AG08396 (cell line): ENCODE data around the gene HOXC5.
"Not testable (repeated sequence)": the region's sequence is repeated elsewhere in the genome, so short reads cannot be mapped to it uniquely, and the experiment has no call there.

Experiments used
- DNase-seq: peaks from one replicate; pipeline ENCODE4 v3.0.0; 2012; ENCODE audit warnings: low spot score, mixed read lengths

HOXC5 gene

DNA sequence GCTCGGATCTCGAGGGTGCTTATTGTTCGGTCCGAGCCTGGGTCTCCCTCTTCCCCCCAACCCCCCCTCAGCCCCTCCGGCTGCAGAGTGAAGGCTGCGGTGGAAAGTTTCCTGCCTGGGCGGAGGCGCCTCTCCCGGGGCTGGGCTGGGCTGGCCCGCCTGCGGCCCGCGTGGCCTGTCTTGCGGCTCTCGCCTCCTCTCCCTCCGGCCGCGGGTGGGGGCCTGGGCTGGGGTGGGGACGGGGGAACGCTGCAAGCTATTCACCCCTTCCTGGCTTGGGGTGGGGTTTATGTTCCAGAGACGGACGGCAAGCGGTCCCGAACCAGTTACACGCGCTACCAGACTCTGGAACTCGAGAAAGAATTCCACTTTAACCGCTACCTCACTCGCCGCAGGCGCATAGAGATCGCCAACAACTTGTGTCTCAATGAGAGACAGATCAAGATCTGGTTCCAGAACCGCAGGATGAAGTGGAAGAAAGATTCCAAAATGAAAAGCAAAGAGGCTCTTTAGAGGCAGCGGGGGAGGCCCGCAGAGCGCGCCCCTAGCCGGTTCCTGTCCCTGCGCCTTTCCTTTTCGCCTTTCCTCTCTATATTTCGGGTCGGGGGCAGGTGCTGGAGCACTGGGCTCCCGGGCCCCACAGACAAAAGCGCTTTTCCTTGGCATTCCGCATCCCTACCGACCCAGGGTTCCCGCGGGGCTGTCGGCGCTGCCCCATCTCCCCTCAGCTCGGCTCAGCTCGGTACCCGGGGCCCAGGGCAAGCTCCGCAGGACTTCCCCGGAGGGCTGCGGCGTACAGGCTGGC is 1.3 kb downstream of the HOXC5 start:
- DNase-seq: no peak

DNA sequence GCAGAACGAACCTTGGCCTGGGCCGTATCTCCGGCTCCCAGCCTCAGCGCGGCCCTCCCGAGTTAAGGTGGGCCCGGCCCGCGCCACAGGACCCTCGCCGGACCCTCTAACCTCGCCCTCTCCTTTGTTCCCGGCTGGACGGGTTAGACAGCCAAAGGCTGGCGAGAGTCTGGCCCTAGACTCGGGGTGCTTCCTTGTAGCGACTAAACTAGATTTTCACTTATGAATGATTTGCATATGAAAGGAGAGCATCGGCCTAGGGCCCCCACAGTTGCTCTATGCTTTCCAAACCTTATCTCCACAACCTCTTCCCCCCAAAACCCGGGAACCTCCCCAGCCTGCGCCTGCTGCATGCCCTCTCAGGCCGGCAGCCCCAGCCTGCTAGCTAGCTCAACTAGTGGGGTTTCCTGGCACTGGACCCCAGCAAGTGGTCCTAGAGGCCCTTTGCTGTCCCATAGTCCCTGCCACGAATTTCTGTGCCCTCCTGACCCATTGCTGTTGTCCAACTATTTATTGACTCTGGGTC is 2.0 kb downstream of the HOXC5 start:
- no peak for DNase-seq

DNA sequence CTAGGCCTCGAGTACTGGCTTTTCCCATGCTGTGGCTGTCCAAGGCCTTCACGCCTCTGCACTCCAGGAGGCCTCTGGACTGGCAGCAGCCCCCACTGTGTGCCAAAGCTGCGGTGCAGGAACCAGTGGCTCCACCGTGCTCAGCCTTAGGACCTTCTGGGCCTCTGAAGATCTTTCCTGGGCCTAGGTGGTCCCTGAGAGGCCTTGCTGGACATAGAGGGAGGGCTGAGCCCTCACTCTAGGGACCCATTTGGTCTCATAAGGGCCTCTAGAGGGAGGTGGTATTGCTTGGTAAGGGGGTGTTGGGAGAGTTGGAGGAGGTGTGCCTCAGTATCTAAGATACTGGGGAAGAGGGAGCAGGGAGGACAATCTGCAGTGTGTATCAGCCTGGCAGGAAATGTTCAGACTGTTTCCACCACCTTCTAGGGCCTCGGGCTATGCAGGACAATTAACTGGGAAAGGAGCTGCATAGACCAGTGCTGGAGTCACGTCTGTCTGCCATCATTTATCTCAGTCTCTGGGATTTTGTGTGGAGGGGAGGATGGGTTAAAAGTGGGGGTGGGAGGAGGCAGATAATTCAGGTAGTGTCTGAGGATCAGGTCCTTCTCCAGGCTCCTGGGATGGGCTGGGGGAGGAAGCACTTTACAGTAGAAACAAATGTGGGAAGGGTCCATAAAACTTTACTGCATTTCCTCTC is 2.9 kb downstream of the HOXC5 start:
- no peak for DNase-seq

DNA sequence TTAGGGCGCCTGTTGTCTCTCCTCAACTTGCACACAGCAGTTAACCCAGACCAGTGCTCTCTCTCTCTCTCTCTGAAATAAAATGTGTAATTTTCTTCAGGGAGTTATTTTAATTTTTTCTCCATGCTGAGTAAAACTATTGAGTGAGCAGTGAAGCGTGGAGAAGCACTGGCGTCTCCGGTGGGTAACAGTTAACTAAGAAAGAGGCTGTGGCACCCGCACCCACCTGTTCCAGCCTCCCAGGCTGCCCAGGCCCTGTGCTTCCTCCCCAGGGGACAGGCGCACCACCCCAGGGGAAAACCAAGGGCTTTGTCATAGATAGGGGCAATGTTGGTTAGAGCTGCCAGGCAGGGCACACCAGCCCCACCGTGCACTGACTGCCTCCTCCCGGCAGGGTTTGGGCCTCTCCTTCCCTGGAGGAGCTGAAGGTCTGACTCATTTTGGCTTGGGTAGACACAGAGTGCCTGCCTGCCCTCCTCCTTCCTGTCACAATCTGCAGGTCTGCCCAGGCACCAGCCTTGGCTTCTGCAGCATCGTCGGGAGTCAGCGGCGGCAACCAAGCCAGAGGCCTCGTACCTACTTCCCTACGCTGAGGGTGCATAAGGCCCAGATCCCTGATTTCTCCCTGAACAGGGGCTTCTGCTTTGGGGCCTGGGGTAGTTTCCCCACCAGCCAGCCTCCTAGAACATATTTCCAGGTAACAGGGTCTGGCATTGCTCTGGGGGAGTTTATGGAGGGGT is 3.9 kb downstream of the HOXC5 start:
- no peak for DNase-seq

DNA sequence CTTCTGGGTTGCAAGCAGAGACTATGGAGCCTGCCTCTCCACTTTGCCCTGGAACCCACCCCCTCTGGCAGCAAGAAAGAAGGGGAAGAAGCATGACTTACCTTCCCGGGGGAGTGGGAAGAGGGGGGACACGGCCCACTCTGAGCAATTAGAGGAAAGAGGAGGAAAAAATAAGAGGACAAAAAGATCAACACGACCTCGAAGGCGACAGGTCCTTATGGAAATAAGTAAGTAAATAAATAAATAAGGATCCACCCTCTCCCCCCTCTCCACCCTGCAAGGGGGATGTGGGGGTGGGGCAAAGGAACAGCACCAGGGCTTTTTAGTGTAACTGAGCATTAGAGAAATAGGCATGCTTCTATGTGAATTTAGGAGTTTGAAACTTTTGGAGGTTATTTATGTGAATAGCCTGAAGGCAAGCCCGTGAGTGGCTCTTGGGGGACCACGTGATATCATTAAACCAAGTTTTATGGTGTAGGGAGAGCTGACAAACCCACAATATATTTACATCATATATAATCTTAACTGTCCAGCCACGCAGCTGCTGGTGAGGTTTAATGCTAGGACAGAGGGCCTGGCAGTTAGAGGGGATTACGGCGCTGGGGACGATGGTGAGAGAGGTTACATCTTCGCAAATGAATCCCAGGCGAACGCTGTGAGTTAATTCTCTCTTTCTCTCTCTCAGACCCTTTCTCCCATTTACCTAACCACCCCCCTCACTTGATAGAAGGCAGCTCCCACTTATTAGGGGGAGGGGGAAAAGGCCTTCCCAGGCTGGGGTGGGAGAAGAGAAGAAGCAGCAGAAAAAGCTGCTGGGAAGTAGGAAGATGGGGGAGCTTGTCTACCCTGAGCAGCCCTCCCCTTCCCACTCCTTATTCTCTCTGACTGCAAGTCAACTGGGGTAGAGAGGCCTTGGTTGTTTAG is 4.8 kb downstream of the HOXC5 start:
- no peak for DNase-seq

DNA sequence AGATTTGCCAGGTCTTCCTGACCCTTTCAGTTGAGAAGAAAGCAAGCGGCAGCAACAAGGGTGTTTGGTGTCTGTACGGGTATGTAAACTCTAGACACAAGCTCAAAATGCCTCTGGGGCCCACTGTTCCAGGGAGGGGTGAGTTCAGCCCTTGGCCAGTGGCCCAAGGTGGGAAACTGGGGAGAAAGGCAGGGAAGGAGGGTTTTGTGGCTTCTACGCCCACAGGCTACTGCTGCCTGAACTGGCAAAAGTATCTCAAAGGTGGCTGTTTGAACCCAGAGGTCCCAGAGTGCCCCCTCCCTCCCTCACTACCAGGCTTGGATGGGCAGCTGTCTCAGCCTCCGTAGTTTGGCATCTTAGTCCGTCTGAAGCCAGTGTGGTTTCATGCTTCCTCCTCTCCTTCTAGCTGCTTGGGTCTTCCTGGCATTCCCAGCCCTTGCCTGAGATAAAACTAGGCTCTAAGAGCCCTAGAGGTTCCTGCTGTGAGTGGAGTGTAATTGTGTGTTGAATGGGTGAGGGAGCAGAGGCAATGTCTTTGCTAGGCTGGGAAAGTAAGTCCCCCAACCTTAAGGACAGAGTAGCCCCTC is 5.5 kb downstream of the HOXC5 start:
- DNase-seq: no peak

DNA sequence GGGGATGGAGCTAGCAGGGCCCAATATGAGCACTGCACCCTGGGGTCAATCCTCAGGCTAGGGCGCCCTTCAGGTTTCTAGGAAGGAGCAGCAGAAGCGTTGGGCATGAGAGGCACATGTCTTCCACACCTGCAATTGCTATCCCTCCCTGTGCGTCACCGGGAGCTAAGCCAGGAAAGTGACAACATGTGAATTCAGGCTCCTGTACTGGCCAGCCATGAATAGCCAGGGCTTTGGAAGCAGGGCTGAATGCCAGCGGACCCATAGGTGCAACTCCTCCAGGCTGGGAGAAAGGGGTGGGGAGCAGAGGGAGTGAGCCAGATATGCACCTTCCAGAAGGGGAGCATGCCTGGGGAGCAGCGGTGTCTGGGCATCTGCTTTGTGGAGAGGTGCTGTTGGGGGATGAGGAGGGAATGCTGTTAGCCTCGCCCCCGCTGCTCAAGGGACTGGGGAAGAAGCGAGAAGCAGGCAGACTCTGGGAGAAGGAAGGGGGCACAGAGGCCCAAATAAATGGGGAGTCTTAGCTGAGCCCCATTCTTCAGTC is 6.1 kb downstream of the HOXC5 start:
- no peak for DNase-seq

DNA sequence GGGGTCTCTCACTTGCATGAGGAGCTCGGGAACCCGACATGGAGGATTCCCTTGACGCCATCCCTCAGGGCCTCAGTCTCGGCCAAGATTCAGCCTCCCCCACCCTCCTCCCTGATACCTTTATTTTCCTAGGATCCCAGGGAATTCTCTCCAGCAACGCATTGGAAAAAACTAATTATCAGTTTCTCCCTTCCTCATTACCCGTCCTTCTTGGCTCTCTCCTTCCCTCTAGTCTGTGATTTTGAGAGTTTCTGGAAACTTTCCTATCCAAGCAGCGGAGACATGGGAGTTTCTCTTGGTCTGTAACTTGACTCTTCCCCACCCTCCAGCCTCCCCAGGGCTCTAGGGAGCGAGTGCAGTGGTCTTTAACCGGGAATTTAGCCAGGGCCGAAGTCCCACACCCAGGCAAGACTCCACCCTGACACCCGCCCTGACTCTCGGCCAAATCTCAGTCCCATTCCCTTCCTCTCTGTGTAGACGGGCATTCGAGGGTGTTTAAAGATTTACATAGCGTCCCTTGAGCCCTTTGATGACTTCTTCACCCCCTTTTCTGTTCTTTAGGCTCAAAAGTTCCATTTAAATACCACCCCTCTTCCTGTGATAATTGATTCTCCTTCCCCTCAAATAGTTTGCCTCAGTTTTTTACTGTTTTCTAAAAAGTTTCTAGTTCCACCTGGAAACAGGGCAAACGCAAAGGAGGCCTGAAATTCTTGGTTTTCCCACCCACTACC is 6.7 kb downstream of the HOXC5 start:
- no peak for DNase-seq

DNA sequence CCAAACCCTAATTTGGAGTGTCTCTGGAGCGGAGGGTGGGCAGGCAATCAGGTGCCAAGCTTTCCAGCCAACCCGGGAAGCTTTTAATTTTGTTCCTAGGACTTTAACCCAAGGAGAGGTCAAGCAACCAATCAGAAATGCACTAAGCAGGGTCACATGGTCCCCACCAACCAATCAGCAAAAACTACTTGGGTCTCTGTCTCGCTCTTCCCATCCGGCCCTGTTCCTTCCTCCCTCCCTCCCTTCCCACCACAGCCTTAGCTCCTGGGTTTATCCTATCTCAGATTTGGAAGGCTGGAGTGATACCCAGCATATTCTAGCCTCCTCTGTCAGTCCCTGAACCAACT is 7.3 kb downstream of the HOXC5 start:
- peak; percentile 69 for DNase-seq

DNA sequence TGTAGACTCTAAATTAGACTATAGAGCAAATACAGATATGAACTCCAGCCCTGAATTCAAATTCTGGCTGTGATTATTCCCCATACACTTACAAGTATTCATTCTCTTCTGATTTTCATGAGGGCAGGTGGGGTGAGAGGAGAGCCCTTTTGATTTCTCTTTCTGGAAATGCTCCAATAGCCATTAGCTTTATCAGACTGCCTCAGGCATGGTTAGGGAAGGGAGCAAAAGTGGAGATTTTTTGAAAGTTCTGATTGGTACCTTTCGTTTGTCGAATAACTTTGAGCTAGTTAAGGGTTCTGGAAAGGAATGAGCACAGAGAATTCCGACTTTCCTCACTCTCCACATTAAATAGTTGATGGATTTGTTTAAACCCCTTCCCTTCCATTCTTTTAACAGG is 7.8 kb downstream of the HOXC5 start:
- no peak for DNase-seq

DNA sequence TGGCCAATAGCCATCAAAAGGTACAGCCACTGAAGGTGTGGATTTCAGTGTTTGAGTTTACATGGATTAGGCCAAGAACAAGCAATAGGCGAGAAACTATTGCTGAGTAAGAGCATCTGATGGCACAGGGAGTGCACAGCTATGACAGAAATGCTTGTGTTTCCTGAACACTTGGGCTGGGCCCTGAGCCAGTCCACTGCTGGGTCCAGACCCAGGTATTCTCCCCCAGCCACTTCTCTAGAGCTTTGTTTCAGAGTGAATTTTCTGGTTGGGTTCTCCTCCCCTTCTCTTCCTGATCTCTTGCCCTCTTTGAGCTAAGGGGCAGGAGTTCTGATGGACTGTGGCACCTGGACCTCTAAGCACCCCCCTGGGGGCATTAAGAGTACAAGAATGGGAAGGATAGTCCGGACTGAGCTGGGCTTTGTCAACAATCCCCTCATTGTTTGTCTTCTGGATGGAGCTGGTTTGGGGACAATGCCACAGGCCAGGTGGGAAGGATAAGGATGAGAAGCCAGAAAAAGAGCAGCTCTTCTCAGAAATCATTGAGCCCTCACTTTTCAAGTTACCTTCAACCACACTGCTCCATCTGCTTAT is 8.3 kb downstream of the HOXC5 start:
- DNase-seq: no peak

DNA sequence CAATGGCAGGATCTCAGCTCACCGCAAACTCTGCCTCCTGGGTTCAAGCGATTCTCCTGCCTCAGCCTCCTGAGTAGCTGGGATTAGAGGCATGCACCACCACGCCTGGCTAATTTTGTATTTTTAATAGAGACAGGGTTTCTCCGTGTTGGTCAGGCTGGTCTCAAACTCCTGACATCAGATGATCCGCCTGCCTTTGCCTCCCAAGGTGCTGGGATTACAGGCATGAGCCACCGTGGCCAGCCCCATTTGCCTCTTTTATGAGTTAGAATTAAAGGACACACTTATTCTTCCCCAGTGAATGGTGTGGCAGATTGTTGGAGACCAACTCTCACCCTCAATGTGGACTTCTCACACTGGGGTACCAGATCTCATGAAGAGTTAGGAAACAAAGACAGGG is 9.2 kb downstream of the HOXC5 start:
- not testable (repeated sequence) for DNase-seq

DNA sequence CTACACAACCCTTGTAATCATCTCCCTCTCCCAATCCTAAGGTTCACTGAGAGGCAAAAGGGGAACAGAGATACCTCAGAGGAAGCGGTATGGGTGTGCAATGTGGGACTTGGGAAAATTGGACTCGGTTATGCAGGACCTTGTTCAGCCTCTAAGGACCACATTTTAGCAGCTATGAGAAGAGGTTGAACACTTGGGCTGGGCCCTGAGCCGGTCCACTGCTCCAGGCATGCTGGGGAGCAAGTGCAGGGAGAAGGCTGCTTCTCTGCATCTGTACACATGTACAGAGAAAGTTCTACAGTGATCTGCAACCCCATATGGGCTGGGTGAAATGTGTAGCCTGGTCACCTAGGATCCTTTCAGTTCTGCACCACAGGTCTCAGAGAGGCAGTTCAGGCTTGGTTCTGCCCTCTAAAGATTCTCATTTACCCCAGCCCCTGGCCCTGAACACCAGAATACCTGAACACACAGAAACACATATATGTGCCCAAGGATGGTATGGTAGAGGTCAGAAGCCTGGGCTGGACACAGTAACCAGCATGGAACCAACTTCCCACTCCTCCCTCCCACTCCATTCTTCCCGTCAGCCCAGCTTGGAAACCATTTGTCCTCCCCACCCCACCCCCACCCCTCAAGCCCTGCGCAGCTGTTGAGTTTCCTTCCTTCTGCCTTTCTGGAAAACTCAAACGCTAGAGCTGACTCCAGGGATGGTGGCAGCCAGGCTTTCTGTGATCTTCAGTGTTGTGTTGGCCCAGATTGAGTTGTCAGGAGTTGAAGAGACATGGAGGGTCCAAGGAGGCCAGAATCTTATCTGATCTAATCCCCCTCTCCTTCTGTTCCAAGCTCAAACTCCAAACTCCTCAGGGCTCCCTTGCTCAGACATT is 10.4 kb downstream of the HOXC5 start:
- DNase-seq: no peak

DNA sequence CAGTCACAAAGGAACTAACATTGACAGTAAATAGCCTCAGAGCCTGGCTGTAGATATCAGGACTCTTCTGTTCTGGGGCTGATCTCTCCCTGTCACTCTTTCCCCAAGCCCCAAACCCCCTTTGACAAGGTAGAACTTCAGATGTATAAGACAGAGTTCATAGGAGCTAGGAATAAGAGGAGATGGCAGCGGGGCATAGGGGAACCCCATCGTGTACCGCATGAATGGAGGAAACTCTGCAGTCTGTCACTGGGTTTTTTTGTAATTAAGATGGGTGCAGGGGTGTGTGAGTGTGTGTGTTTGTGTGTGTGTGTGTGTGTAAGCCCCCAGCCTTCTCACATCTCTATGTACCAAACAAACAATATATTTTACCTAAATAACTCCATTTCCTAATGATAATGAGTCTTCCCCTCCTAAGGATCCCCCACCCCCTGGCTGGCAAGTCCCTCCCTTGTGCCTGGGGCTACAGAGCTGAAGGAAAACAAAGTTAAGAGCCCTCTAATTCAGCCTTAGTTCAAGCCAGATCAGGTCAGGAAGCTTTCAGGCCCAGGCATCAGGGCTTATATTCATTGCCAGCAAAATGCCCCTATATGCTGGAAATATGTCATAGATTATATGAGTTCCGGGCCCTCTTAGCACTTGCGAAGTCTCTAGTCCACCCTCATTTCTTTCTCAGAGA is 11.7 kb downstream of the HOXC5 start:
- DNase-seq: no peak

DNA sequence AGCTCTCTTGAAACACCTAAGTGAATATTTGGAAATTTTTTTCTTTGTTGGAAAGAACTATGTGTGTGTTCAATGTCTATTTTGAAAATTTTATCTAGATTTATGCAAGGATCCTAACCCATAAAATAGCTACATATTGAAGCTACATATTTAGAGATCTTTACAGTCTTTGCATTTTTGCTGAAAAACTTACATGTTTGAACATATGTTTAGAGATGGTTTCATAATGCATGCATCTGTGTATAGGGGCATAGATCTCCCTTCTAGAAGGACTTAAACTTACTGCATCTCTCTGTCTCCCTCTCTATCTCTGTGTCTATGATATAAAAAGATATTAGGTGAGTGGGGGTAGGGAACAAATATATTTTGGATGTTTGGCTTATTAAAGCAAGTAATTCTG is 12.6 kb downstream of the HOXC5 start:
- no peak for DNase-seq

DNA sequence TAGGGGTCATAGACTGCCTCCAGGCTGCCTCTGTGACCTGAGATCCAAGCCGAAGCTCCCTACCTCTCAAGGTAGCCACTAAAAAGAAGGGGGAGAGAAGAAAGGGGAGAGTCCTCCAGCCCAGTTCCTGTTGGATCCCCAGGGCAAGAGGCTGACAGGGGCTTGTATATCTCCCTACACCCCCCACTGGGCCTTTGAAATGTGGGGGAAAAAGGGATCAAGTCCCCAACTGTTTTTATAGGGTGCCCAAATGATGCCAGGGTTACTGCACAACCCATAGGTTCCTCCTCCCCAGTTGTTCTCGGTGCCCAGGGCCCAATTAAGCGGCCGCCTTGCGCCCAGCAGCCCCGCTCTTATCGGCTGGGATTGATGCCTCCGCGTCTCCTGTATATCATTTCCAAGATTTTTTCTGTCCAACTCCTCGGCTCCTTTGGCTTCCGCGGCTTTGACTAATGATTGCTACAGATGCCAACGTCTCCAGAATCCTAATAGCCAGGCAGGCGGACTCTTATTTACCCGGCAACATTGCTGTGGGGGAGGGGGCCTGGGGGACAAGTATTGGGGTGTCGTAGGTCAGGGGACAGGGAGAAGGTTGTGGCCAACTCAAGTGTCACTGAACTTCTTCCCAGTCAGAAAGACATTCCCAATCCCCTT is 13.1 kb downstream of the HOXC5 start:
- no peak for DNase-seq

DNA sequence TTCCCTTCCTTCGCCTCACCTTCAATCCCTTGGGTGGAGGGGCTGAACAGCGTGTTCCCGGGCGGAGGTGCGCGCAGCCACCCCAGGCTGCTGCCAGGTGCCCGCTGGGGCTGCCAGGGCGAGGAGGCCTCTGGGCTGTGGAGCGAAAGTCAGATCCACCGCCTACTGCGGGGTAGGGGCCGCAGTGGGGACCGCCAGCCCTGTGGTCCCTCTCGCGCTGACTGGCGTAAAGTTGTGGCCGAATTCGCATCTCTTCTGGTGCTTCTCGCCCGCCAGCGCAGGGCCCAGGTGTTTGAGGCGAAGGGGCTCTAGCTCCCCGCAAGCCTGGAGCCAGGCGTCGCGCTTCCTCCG is 13.9 kb downstream of the HOXC5 start:
- no peak for DNase-seq
